H1 (cell line): ENCODE measurements around the gene OPCML.

Experiments
- CBX5 ChIP-seq: fragments of 300-800, 300-1000 bp; sonication (generic); IDR thresholded peaks from 2 replicates; pipeline ENCODE4 v1.7.1; 2016; ENCODE audit warnings: antibody characterized with exemption, low read length, low read depth
- CTCF ChIP-seq, 3 experiments: IDR thresholded peaks; 1 replicate in 2 of 3; 2 replicates in 1 of 3; pipeline versions ENCODE4 v1.5.1 to v1.6.1; 2011; ENCODE audit warnings: low read length in 3 of 3, mild to moderate bottlenecking in 3 of 3, inconsistent platforms in 2 of 3, low read depth in 1 of 3, moderate library complexity in 1 of 3; ENCODE audit not compliant: insufficient read depth in 1 of 3; ENCODE audit errors: control extremely low read depth in 1 of 3
- E2F6 ChIP-seq: IDR thresholded peaks from 2 replicates; pipeline ENCODE4 v1.6.1; 2012; ENCODE audit warnings: inconsistent platforms
- EP300 ChIP-seq, 2 experiments: IDR thresholded peaks; 1 replicate in 1 of 2; 2 replicates in 1 of 2; pipeline ENCODE4 v1.6.1; 2011 to 2012; ENCODE audit warnings: low read depth in 2 of 2, low read length in 2 of 2, mild to moderate bottlenecking in 2 of 2, borderline replicate concordance in 1 of 2, inconsistent platforms in 1 of 2, moderate library complexity in 1 of 2
- EZH2 ChIP-seq: fragments of 200-600 bp; sonication (generic); IDR thresholded peaks from 2 replicates; pipeline ENCODE4 v1.7.1; 2012; ENCODE audit warnings: low read depth, mild to moderate bottlenecking, moderate library complexity, low read length, inconsistent platforms; ENCODE audit not compliant: severe bottlenecking
- JUN ChIP-seq: IDR thresholded peaks from 2 replicates; pipeline ENCODE4 v1.6.1; 2011; ENCODE audit warnings: low read depth, mild to moderate bottlenecking, improper control_type of control experiment, low read length
- PHF8 ChIP-seq: fragments of 200-600 bp; sonication (generic); conservative IDR thresholded peaks from 2 replicates; pipeline ENCODE4 v1.7.1; 2012; ENCODE audit warnings: low read depth, mild to moderate bottlenecking, inconsistent platforms, low read length, moderate library complexity
- RAD21 ChIP-seq, 2 experiments: IDR thresholded peaks in 1 of 2; conservative IDR thresholded peaks in 1 of 2; 2 replicates each; pipeline ENCODE4 v1.6.1; 2011; ENCODE audit warnings: low read depth in 2 of 2, low read length in 2 of 2, improper control_type of control experiment in 1 of 2, inconsistent platforms in 1 of 2, mild to moderate bottlenecking in 1 of 2, moderate library complexity in 1 of 2
- RFX5 ChIP-seq: IDR thresholded peaks from 2 replicates; pipeline ENCODE4 v1.6.1; 2011; ENCODE audit warnings: low read depth, low read length, improper control_type of control experiment, borderline replicate concordance
- YY1 ChIP-seq: IDR thresholded peaks from 2 replicates; pipeline ENCODE4 v1.6.1; 2011; ENCODE audit warnings: low read depth, mild to moderate bottlenecking, low read length

GRCh38 chr11:132605825-132606570 is 926.3 kb downstream of the OPCML start:
- TF ChIP-seq CBX5: no peak
- no peak for TF ChIP-seq YY1
- TF ChIP-seq EZH2: no peak
- no peak for TF ChIP-seq CTCF (IDR thresholded peaks at IDR 0.05; ENCODE audit: control extremely low read depth in 1 of 3, insufficient read depth in 1 of 3, low read depth in 1 of 3, low read length in 3 of 3)
- no peak for TF ChIP-seq PHF8
- TF ChIP-seq E2F6: no peak
- no peak for TF ChIP-seq JUN
- no peak for TF ChIP-seq EP300 (IDR thresholded peaks at IDR 0.05; ENCODE audit: borderline replicate concordance in 1 of 2, low read depth in 2 of 2, low read length in 2 of 2)
- TF ChIP-seq RFX5: no peak
- TF ChIP-seq RAD21 (IDR thresholded peaks at IDR 0.05 in 1 of 2, conservative IDR thresholded peaks at IDR 0.05 in 1 of 2; ENCODE audit: low read depth in 2 of 2, low read length in 2 of 2): no peak
